GM12874 (cell line): ENCODE data around the gene AVEN.

Experiments
- CTCF ChIP-seq: IDR thresholded peaks from 2 replicates; pipeline ENCODE4 v1.5.1; 2011; ENCODE audit warnings: low read depth, mild to moderate bottlenecking, control low read depth, low read length, moderate library complexity; ENCODE audit not compliant: insufficient read depth

AVEN gene

GRCh38 chr15:33826201-33826600, 212.8 kb downstream of the AVEN start:
- no peak for TF ChIP-seq CTCF

- TF ChIP-seq CTCF = no peak
Measured at GRCh38 chr15:33825453-33825852, 213.6 kb downstream of the AVEN start.

- no peak for TF ChIP-seq CTCF
Measured at GRCh38 chr15:33823119-33823518, 215.9 kb downstream of the AVEN start.

- no peak for TF ChIP-seq CTCF
Measured at GRCh38 chr15:33822479-33822878, 216.5 kb downstream of the AVEN start.
